Hematopoietic multipotent progenitor cell treated with erythropoietin and hydrocortisone succinate and interleukin-3 and kit ligand, for 4 days (in vitro differentiated cells): ENCODE measurements around the gene UMOD.

Experiments
- DNase-seq: peaks from one replicate; pipeline ENCODE4 v3.0.0-alpha.2; 2015

The UMOD gene

GRCh38 chr16:20298452-20298851, 54.1 kb downstream of the UMOD start:
- DNase-seq: no peak

- DNase-seq: no peak
Observed at GRCh38 chr16:20291208-20292206, 61.0 kb downstream of the UMOD start.

- no peak for DNase-seq
Observed at GRCh38 chr16:20289571-20289970, 62.9 kb downstream of the UMOD start.

GRCh38 chr16:20285993-20286499, 66.5 kb downstream of the UMOD start:
- no peak for DNase-seq
